ENCODE data around the gene OGDH. TPM values are rescaled to one million over a fixed set of nuclear protein-coding genes. Genes with fewer than 3 reads are reported as not detected.

Gene OGDH
- total and polyA plus RNA-seq, 2 of the 13 experiments (the other 11 are each of a cell fraction or from before 2014, with no cell fraction given): 17.4 to 25.4 TPM

GRCh38 chr7:44573464-44574286, 32.8 kb upstream of the OGDH start, which contains the start of gene DDX56 (continued):
- peak; percentile 74 for TF ChIP-seq ZBTB40 (IDR thresholded peaks at IDR 0.05)
- peak; percentile 88 for TF ChIP-seq ZBTB40 (CRISPR knock-in tag; IDR thresholded peaks at IDR 0.05)
- peak; percentile 69 for TF ChIP-seq ZNF777 (CRISPR knock-in tag; IDR thresholded peaks at IDR 0.05)
- no peak; the same call in none of the 2 replicates for TF ChIP-seq ZNF44 (CRISPR knock-in tag; IDR thresholded peaks at IDR 0.05)
- TF ChIP-seq XRCC5 (optimal IDR thresholded peaks at IDR 0.05; ENCODE audit: low read length): peak; percentile 46
- no peak for TF ChIP-seq FOXO4 (CRISPR knock-in tag; conservative IDR thresholded peaks at IDR 0.05)
- TF ChIP-seq ZNF33A (CRISPR knock-in tag; IDR thresholded peaks at IDR 0.05; ENCODE audit: borderline replicate concordance): no peak
- peak; percentile 81 for TF ChIP-seq RBM39 (IDR thresholded peaks at IDR 0.05; ENCODE audit: low read depth, low read length, poor library complexity, severe bottlenecking)
- no peak for TF ChIP-seq ZBTB1 (CRISPR knock-in tag; IDR thresholded peaks at IDR 0.05; ENCODE audit: borderline replicate concordance)
- TF ChIP-seq, protein P1, sequence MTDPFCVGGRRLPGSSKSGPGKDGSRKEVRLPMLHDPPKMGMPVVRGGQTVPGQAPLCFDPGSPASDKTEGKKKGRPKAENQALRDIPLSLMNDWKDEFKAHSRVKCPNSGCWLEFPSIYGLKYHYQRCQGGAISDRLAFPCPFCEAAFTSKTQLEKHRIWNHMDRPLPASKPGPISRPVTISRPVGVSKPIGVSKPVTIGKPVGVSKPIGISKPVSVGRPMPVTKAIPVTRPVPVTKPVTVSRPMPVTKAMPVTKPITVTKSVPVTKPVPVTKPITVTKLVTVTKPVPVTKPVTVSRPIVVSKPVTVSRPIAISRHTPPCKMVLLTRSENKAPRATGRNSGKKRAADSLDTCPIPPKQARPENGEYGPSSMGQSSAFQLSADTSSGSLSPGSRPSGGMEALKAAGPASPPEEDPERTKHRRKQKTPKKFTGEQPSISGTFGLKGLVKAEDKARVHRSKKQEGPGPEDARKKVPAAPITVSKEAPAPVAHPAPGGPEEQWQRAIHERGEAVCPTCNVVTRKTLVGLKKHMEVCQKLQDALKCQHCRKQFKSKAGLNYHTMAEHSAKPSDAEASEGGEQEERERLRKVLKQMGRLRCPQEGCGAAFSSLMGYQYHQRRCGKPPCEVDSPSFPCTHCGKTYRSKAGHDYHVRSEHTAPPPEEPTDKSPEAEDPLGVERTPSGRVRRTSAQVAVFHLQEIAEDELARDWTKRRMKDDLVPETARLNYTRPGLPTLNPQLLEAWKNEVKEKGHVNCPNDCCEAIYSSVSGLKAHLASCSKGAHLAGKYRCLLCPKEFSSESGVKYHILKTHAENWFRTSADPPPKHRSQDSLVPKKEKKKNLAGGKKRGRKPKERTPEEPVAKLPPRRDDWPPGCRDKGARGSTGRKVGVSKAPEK (CRISPR knock-in tag; IDR thresholded peaks at IDR 0.05; ENCODE audit: borderline replicate concordance): no peak
- peak; percentile 70 for TF ChIP-seq ZNF570 (CRISPR knock-in tag; IDR thresholded peaks at IDR 0.05; ENCODE audit: borderline replicate concordance)
- no peak for TF ChIP-seq FOXA1 (IDR thresholded peaks at IDR 0.05)
- peak; percentile 14; the same call in 1 of the 2 replicates for TF ChIP-seq FOXA1 (CRISPR knock-in tag; IDR thresholded peaks at IDR 0.05)
- TF ChIP-seq ZNF101 (CRISPR knock-in tag; IDR thresholded peaks at IDR 0.05; ENCODE audit: borderline replicate concordance, low read depth): peak; percentile 85; the same call in 1 of the 2 replicates
- TF ChIP-seq MAF1 (CRISPR knock-in tag; IDR thresholded peaks at IDR 0.05; ENCODE audit: borderline replicate concordance): 0 out of 2 replicates have a peak, but pooled peaks have one; percentile 66
